PFSK-1 (cell line): ENCODE measurements around the gene EVC2.

Experiments
- FOXP2 ChIP-seq: optimal IDR thresholded peaks from 2 replicates; pipeline ENCODE3; 2011; ENCODE audit warnings: borderline replicate concordance, control low read depth, inconsistent platforms; ENCODE audit not compliant: insufficient read depth; ENCODE audit errors: extremely low read length, extremely low read depth
- POLR2AphosphoS5 ChIP-seq: IDR thresholded peaks from 2 replicates; pipeline ENCODE4 v1.6.1; 2012; ENCODE audit warnings: low read depth, mild to moderate bottlenecking, control low read depth, low read length, moderate library complexity
- REST ChIP-seq, 2 experiments: IDR thresholded peaks; 2 replicates each; pipeline versions ENCODE4 v1.6.1 to v1.8.0; 2011 to 2012; ENCODE audit warnings: low read depth in 2 of 2, low read length in 2 of 2, control low read depth in 1 of 2, inconsistent platforms in 1 of 2, mild to moderate bottlenecking in 1 of 2, moderate library complexity in 1 of 2; ENCODE audit not compliant: insufficient read depth in 1 of 2
- SIN3A ChIP-seq: IDR thresholded peaks from 2 replicates; pipeline ENCODE4 v1.6.1; 2012; ENCODE audit warnings: mild to moderate bottlenecking, low read length, moderate library complexity, borderline replicate concordance; ENCODE audit not compliant: insufficient read depth
- TAF1 ChIP-seq: IDR thresholded peaks from 2 replicates; pipeline ENCODE4 v1.6.1; 2012; ENCODE audit warnings: low read length, control low read depth, borderline replicate concordance; ENCODE audit not compliant: insufficient read depth

EVC2 gene

DNA sequence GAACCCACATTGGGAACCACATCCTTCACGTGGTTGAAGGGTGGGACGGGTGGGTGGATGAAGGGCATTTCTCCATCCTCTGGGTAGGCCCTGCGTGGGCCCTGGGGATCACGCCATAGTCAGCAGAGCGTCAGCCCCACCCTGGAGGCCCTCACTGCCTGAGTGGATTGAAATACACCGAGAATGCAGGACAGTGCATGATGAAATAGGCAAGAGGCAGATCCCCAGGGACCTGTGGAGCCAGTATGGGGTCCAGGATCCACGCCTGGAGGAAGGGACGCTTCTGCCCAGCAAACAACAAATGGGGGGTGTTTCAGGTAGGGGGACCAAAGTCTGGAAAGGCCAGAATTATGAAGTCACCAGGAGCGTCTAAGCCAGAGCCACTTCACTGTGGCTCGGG, 22.1 kb upstream of the EVC2 start:
- TF ChIP-seq FOXP2 (no peak), POLR2AphosphoS5 (no peak), SIN3A (no peak), REST (IDR thresholded peaks at IDR 0.05; ENCODE audit: insufficient read depth in 1 of 2, low read depth in 2 of 2, low read length in 2 of 2) (no peak), TAF1 (no peak)

DNA sequence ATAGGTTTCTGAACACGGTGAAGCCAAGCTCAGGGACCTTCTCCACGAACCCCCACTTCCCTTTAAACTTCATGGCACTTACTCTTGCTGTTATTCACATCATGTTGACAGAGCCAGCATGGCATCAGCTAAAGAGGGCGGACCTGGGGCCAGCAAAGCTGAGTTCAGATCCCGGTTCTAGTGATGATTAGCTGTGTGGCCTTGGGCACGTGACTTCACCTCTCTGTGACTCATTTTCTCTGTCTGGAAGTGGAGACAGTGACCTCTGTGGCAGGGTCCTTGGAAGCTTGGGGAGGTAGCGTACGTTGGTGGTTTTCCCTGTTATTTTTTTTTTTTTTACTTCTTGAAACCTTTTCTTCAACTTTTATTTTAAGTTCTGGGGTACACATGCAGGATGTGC, 16.0 kb upstream of the EVC2 start:
- no peak for TF ChIP-seq FOXP2
- no peak for TF ChIP-seq TAF1
- no peak for TF ChIP-seq POLR2AphosphoS5
- TF ChIP-seq REST (IDR thresholded peaks at IDR 0.05; ENCODE audit: insufficient read depth in 1 of 2, low read depth in 2 of 2, low read length in 2 of 2): no peak
- TF ChIP-seq SIN3A: no peak

DNA sequence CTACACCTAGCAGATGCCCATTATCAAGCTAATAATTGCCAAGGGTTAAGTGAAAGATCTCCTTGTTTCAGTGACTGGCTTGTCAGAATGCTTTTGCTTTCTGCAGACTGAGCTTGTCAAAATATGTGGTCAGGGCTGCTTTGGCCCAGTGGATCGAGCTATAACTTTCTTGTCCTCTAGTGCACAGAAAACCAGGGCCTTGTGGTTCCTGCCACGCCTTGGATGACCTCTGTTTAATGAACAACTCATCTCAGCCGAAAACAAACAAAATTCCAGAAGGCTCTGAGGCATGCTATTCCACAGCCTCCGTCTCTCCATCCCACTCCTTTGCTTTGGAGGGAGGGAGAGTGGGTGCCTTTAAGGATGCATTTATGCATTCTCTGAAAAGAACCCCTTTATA, 14.0 kb upstream of the EVC2 start:
- TF ChIP-seq FOXP2 (no peak), SIN3A (no peak)

GRCh38 chr4:5721923-5722322, 13.6 kb upstream of the EVC2 start:
- TF ChIP-seq FOXP2: no peak
- no peak for TF ChIP-seq SIN3A
- no peak for TF ChIP-seq TAF1
- no peak for TF ChIP-seq POLR2AphosphoS5
- TF ChIP-seq REST (IDR thresholded peaks at IDR 0.05; ENCODE audit: insufficient read depth in 1 of 2, low read depth in 2 of 2, low read length in 2 of 2): no peak

- no peak for TF ChIP-seq FOXP2
- no peak for TF ChIP-seq TAF1
- no peak for TF ChIP-seq SIN3A
- TF ChIP-seq POLR2AphosphoS5: no peak
- TF ChIP-seq REST (IDR thresholded peaks at IDR 0.05; ENCODE audit: insufficient read depth in 1 of 2, low read depth in 2 of 2, low read length in 2 of 2): no peak
These were observed 12.6 kb upstream of the EVC2 start for GRCh38 chr4:5720980-5721379.
